Kasumi-1 (cell line): Measurements from ENCODE around the gene NBEA.

Experiments used
- DNase-seq, 2 experiments: peaks; one replicate each; lab custom pipeline; 2025; lab: John Stamatoyannopoulos, UW

Gene NBEA

GRCh38 chr13:35475960-35476943 is 534.2 kb downstream of the NBEA start, which contains the start of gene MAB21L1:
TSS of gene MAB21L1 (minus strand) at chr13:35476689. CDS start at chr13:35476138, 551 bp downstream.
- DNase-seq: peak; percentile 26 to 45

GRCh38 chr13:35477386-35477946 is 535.4 kb downstream of the NBEA start:
- no peak for DNase-seq

GRCh38 chr13:35478271-35479037 is 536.4 kb downstream of the NBEA start:
- no peak for DNase-seq

- DNase-seq: no peak
These were observed 537.0 kb downstream of the NBEA start for GRCh38 chr13:35479038-35479492.

GRCh38 chr13:35479706-35480105 is 537.6 kb downstream of the NBEA start:
- no peak for DNase-seq

- no peak for DNase-seq
These were observed 538.3 kb downstream of the NBEA start for GRCh38 chr13:35480346-35480745.

GRCh38 chr13:35481777-35482176 is 539.7 kb downstream of the NBEA start:
- no peak for DNase-seq

GRCh38 chr13:35482527-35482926 is 540.5 kb downstream of the NBEA start:
- DNase-seq: no peak

- DNase-seq: no peak
These were observed 541.7 kb downstream of the NBEA start for GRCh38 chr13:35483761-35484160.

- no peak for DNase-seq
These were observed 542.3 kb downstream of the NBEA start for GRCh38 chr13:35484384-35484783.

- no peak for DNase-seq
These were observed 543.4 kb downstream of the NBEA start for GRCh38 chr13:35485424-35485823.

GRCh38 chr13:35489050-35489449 is 547.0 kb downstream of the NBEA start:
- no peak for DNase-seq

GRCh38 chr13:35496006-35496405 is 553.9 kb downstream of the NBEA start:
- DNase-seq: peak; percentile 19 to 41

GRCh38 chr13:35496761-35497386 is 554.8 kb downstream of the NBEA start:
- peak; percentile 13 to 38 for DNase-seq

- no peak for DNase-seq
These were observed 556.2 kb downstream of the NBEA start for GRCh38 chr13:35498231-35498630.

GRCh38 chr13:35499196-35499662 is 557.2 kb downstream of the NBEA start:
- no peak for DNase-seq

- no peak for DNase-seq
These were observed 557.6 kb downstream of the NBEA start for GRCh38 chr13:35499676-35500075.

GRCh38 chr13:35500144-35500543 is 558.1 kb downstream of the NBEA start:
- DNase-seq: no peak

- DNase-seq: no peak
These were observed 559.7 kb downstream of the NBEA start for GRCh38 chr13:35501661-35502235.

- DNase-seq: no peak
These were observed 560.4 kb downstream of the NBEA start for GRCh38 chr13:35502456-35502855.

- DNase-seq: peak; percentile 58 to 61
These were observed 570.3 kb downstream of the NBEA start for GRCh38 chr13:35512271-35512920.
